GM12873 (cell line): ENCODE measurements around the gene SKOR1.

Source experiments
- CTCF ChIP-seq: IDR thresholded peaks from 2 replicates; pipeline ENCODE4 v1.5.1; 2012; ENCODE audit warnings: low read depth, mild to moderate bottlenecking, moderate library complexity, low read length, control low read depth; ENCODE audit not compliant: insufficient read depth; ENCODE audit errors: missing control alignments

The SKOR1 gene

GRCh38 chr15:67824976-67825880 lies at the start of gene SKOR1:
Gene SKOR1 (plus strand): TSS chr15:67825509. CDS start chr15:67825603, 94 bp downstream.
- TF ChIP-seq CTCF: no peak

GRCh38 chr15:67775998-67776397 lies 49.3 kb upstream of the SKOR1 start:
- TF ChIP-seq CTCF: no peak

GRCh38 chr15:67776600-67776999 lies 48.7 kb upstream of the SKOR1 start:
- no peak for TF ChIP-seq CTCF

GRCh38 chr15:67777071-67777470 lies 48.2 kb upstream of the SKOR1 start:
- TF ChIP-seq CTCF: no peak

GRCh38 chr15:67777773-67778172 lies 47.5 kb upstream of the SKOR1 start:
- no peak for TF ChIP-seq CTCF

- no peak for TF ChIP-seq CTCF
Observed at GRCh38 chr15:67778968-67779548, 46.3 kb upstream of the SKOR1 start.

GRCh38 chr15:67779549-67780111 lies 45.7 kb upstream of the SKOR1 start:
- no peak for TF ChIP-seq CTCF
